ENCODE data around the gene COL9A3. TPM values are rescaled to one million over a fixed set of nuclear protein-coding genes. Genes with fewer than 3 reads are reported as not detected.

COL9A3 gene
- total RNA-seq, 2 experiments from 2014 or later, result not detected

- TF ChIP-seq, protein P1, sequence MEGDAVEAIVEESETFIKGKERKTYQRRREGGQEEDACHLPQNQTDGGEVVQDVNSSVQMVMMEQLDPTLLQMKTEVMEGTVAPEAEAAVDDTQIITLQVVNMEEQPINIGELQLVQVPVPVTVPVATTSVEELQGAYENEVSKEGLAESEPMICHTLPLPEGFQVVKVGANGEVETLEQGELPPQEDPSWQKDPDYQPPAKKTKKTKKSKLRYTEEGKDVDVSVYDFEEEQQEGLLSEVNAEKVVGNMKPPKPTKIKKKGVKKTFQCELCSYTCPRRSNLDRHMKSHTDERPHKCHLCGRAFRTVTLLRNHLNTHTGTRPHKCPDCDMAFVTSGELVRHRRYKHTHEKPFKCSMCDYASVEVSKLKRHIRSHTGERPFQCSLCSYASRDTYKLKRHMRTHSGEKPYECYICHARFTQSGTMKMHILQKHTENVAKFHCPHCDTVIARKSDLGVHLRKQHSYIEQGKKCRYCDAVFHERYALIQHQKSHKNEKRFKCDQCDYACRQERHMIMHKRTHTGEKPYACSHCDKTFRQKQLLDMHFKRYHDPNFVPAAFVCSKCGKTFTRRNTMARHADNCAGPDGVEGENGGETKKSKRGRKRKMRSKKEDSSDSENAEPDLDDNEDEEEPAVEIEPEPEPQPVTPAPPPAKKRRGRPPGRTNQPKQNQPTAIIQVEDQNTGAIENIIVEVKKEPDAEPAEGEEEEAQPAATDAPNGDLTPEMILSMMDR (IDR thresholded peaks at IDR 0.05), result no peak
- peaks cover 22% of the 10 kb centered on the region for H3K36me3 ChIP-seq (ENCODE audit: insufficient read depth, low read length)
- ATAC-seq (ENCODE audit: poor library complexity) (no peak), DNase-seq (no peak)
- Mint-ChIP-seq H3K4me3 (no peak overlapping the region), H3K36me3 (ENCODE audit: low read depth) (peaks cover 18% of the 10 kb centered on the region), H3K4me1 (ENCODE audit: low read depth) (peaks cover 25% of the 10 kb centered on the region), H3K9me3 (no peaks in the 10 kb centered on the region), H3K27me3 (no peaks in the 10 kb centered on the region), H3K27ac (peak overlapping the region; percentile 61)
- intact Hi-C loops (cut with DNase I, micrococcal nuclease), result no loop called here
- CTCF ChIA-PET, result no interaction called here
- no peak overlapping the region for H3K4me3 ChIP-seq (ENCODE audit: low read length)
- H3K27ac ChIP-seq (ENCODE audit: low read depth in 1 of 2, low read length in 2 of 2), result no peak overlapping the region
- H3K27me3 ChIP-seq (ENCODE audit: control insufficient read depth in 1 of 2, insufficient read depth in 2 of 2, low read length in 2 of 2), result no peaks in the 10 kb centered on the region
- peaks cover 25% of the 10 kb centered on the region for H3K4me1 ChIP-seq (ENCODE audit: insufficient read depth, low read length)
- POLR2A ChIA-PET, result interaction anchor here (0.6 to 1.6 kb wide), 2 partner anchors 13 to 33 kb away, joined by 3 read pairs; no protein-coding TSS in a partner anchor
- no peaks in the 10 kb centered on the region for H3K9me3 ChIP-seq (ENCODE audit: control insufficient read depth in 1 of 2, insufficient read depth in 1 of 2, low read length in 2 of 2)
Measured at GRCh38 chr20:62878244-62879038, 61.6 kb downstream of the COL9A3 start.

GRCh38 chr20:62879275-62880146 is 62.7 kb downstream of the COL9A3 start:
- H3K4me3 ChIP-seq (ENCODE audit: low read length), result no peak overlapping the region
- Mint-ChIP-seq H3K36me3 (ENCODE audit: low read depth) (peaks cover 18% of the 10 kb centered on the region), H3K9me3 (no peaks in the 10 kb centered on the region), H3K4me3 (no peak overlapping the region), H3K4me1 (ENCODE audit: low read depth) (peaks cover 14% of the 10 kb centered on the region), H3K27me3 (no peaks in the 10 kb centered on the region), H3K27ac (no peak overlapping the region)
- TF ChIP-seq, protein P1 (IDR thresholded peaks at IDR 0.05), result no peak
- H3K27ac ChIP-seq (ENCODE audit: low read depth in 1 of 2, low read length in 2 of 2), result no peak overlapping the region
- H3K27me3 ChIP-seq (ENCODE audit: control insufficient read depth in 1 of 2, insufficient read depth in 2 of 2, low read length in 2 of 2), result no peaks in the 10 kb centered on the region
- ATAC-seq (ENCODE audit: poor library complexity), result no peak
- no peak for DNase-seq
- no peaks in the 10 kb centered on the region for H3K9me3 ChIP-seq (ENCODE audit: control insufficient read depth in 1 of 2, insufficient read depth in 1 of 2, low read length in 2 of 2)
- intact Hi-C loops (cut with DNase I, micrococcal nuclease), result no loop called here
- peaks cover 22% of the 10 kb centered on the region for H3K36me3 ChIP-seq (ENCODE audit: insufficient read depth, low read length)
- ChIA-PET POLR2A (no interaction called here), CTCF (no interaction called here)
- H3K4me1 ChIP-seq (ENCODE audit: insufficient read depth, low read length), result peaks cover 17% of the 10 kb centered on the region

DNA sequence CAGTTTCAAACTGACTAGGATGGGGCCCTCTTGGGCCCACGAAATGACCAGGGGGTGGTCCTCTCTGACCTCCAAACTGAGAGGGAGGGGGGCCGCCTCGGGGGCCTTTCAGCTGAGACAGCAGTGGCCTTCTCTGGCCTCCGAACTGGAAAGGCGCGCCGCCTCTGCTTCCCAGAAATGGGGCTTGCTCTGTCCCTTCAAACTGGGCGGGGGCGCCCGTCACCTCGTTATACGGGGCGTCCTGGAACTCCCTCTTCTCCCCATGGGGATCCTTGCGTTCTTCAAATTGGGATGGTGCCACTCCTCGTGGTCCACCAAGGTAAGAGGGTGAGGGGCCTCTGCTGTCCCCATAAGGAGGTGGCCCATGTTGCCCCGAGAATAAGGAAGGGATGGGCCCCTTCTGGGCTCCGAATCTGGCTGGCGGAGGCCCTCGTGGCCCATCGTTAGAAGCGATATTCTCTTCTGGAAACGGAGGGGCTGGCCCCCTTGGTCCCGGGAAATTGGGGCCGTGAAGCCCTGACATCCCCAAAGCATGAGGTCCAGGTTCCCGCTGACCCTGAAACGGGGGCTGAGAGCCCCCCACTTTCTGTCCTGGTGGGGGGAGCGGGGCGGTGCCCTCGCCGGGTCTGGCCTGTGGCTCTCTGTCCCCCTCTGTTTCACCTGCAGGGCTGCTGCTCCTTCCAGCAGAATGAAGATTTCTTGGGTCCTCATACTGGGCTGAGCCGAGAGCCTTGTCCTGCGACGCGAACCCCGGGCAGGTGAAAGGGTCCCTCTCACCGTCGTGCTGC is 63.5 kb downstream of the COL9A3 start:
- no peak overlapping the region for H3K27ac Mint-ChIP-seq
- Histone ChIP-seq H3K27me3 (ENCODE audit: control insufficient read depth in 1 of 2, insufficient read depth in 2 of 2, low read length in 2 of 2) (no peaks in the 10 kb centered on the region), H3K27ac (ENCODE audit: low read depth in 1 of 2, low read length in 2 of 2) (no peak overlapping the region), H3K4me1 (ENCODE audit: insufficient read depth, low read length) (peaks cover 14% of the 10 kb centered on the region), H3K36me3 (ENCODE audit: insufficient read depth, low read length) (peaks cover 24% of the 10 kb centered on the region), H3K4me3 (ENCODE audit: low read length) (no peak overlapping the region), H3K9me3 (ENCODE audit: control insufficient read depth in 1 of 2, insufficient read depth in 1 of 2, low read length in 2 of 2) (no peaks in the 10 kb centered on the region)
- DNase-seq, result no peak
- no peaks in the 10 kb centered on the region for H3K27me3 Mint-ChIP-seq
- no peak overlapping the region for H3K4me3 Mint-ChIP-seq
- ChIA-PET POLR2A (no interaction called here), CTCF (no interaction called here)
- ATAC-seq (ENCODE audit: poor library complexity), result no peak
- intact Hi-C loops (cut with DNase I, micrococcal nuclease), result no loop called here
- H3K36me3 Mint-ChIP-seq (ENCODE audit: low read depth), result peaks cover 18% of the 10 kb centered on the region
- peaks cover 13% of the 10 kb centered on the region for H3K4me1 Mint-ChIP-seq (ENCODE audit: low read depth)
- TF ChIP-seq, protein P1 (IDR thresholded peaks at IDR 0.05), result no peak
- H3K9me3 Mint-ChIP-seq, result no peaks in the 10 kb centered on the region
